ENCODE data around the gene MDC1.

GRCh38 chr6:30722280-30723112 lies 5.4 kb upstream of the MDC1 start:
- no peak for TF ChIP-seq ZNF514 (tag by site-specific recombination; IDR thresholded peaks at IDR 0.05)
- TF ChIP-seq ZNF18 (tag by site-specific recombination; IDR thresholded peaks at IDR 0.05): no peak
- TF ChIP-seq BCL11A (tag by site-specific recombination; IDR thresholded peaks at IDR 0.05; ENCODE audit: low read depth): no peak
- no peak for TF ChIP-seq ATF2 (tag by site-specific recombination; IDR thresholded peaks at IDR 0.05; ENCODE audit: low read depth)
